ENCODE measurements around the gene FUNDC2.

The FUNDC2 gene

DNA sequence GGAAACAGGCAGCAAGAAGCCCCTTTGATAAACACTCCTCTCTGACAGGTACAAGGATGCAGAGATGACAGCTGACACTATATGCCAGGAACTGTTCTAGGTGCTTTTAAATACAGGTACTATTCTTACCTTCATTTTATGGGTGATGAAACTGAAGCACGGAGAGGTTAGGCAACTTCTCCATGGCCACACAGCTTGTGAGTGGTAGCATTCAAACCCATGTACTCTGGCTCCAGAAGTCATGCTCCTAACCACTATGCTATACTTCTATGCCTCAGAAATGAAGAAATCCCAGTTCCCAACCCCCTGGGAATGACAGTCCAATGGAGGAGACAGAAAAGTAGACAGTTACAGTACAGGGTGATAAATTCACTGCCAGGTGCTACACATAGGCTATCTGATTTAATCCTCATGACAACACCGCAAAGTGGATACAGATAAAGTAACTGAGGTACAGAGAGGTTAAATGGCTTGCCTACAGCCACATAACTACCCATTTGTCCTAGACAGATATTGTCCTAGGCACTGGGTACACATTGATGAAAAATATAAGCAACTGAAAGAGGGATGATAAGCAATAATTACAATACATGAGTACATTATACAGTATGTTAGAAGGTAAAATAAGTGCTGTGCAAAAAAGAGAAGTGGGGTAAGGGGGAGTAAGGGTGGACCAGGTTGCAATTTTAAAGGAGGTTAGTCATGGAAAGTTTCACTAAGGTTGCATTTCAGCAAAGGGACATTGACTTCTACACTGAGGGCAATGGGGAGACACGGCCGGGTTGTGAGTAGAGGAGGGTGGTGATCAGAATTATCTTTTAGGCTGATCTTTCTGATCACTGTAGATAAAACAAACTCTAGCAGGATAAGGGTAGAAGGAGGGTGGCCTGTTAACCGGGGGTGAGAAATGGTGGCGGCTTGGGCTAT, 2.5 kb upstream of the FUNDC2 start:
- no peak for DNase-seq (ENCODE audit: low read depth)

DNA sequence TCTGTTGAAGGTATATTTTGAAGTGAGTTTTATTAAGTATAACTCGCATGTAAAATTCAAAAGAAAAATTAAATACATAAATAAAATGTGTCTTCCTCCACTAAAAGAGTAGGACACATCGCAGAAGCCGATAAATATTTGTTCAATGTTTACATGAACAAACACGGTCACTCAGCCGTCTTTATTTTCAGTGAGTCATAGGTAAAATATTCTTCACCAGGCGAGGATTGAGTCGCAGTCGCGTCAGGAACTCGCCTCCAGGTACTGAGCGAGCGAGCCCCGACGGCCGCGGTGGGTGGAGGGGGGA, 271 bp upstream of the FUNDC2 start:
- DNase-seq (ENCODE audit: low read depth) = no peak

DNA sequence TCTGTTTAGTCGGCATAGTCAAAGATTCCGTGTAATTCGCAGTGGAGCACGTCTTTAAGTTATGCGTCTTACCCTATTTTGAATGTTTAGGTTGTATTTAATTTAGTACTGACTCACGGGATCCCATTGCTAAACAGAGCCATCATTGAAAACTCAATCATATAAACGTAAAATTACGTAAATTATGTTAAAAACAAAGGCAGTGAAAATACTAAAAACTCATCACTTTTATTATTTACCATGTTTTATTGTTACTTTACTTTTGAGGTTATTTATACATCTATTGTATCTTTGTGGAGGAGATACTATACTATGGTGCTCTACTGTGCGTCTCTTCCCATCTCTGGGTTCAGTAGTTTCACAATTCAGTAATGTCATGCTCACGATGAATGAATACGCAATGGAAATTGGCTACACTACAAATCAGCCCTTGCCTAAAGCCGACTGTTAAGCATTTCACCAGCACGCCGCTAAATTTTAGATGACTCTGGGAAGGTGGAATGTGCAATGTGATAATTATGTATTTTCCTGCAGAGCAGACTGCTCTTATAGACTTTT, 944 bp downstream of the FUNDC2 start:
- DNase-seq (ENCODE audit: low read depth) = no peak

DNA sequence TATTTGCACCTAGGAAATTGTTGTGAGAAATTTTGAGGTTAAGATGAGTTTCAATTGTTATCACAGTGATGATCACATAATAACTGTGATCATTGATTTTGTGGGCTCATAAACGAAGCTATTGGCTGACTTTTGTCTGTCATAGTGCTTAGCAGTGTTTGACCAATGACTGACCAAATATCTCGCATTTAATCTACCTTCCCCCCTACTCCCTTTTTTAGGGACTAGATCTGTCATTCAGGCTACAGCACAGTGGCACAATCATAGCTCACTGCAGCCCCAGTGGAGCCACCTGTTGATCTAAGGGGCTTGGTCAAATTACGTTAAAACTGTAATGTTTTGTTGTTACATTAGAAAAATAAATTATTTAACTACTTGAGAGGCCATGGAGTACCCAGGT, 1.5 kb downstream of the FUNDC2 start:
- DNase-seq (ENCODE audit: low read depth) = no peak

DNA sequence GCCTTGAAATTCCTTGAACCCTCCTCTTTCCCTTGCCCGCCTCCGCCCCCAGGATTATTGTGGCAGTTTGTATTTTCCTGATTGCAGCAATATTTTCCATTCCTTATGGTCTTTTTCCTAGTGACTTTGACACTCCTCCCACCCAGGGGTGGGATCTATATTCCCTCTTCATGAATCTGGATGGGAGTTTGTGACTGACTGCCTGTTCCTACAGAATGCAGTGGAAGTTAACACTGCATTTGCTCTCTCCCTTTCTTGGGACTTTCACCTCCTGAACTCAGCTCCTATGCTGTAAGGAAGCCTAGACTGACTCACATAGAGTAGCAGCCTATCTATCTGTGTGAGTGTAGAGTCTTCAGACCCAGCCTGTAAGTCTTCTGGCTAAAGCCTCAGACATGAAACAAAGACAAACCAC, 2.2 kb downstream of the FUNDC2 start:
- no peak for DNase-seq (ENCODE audit: low read depth)

DNA sequence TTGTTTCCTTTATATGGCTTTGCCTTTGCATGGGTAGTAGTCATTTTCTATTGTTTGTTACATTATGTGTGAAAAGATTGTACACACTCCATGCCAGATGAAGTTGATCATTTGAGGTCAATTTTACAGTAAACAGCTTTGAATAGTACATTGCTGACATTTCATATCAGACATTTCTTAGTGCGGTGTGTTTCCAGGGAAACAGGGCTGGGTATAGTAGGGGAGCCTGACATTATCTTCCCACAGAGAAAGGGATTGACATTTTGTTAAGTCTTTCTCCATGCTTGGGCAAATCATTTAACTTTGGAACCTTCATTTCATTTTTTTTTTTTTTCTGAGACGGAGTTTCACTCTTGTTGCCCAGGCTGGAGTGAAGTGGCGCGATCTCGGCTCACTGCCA, 5.0 kb downstream of the FUNDC2 start:
- DNase-seq (ENCODE audit: low read depth) = no peak

DNA sequence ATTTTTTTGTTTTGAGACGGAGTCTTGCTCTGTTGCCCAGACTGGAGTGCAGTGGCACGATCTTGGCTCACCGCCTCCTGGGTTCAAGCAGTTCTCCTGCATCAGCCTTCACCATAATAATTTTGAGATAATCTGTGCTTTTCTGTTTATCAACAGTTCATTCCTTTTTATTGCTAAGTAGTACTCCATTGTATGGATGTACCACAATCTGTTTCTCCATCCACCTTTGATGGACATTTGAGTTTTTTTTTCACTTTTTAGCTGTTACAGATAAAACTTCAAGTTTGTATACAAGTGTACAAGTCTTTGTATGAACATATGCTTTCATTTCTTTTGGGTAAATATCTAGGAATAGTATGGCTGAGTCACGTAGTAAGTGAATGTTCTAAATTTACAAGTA, 9.0 kb downstream of the FUNDC2 start:
- no peak for DNase-seq (ENCODE audit: low read depth)

DNA sequence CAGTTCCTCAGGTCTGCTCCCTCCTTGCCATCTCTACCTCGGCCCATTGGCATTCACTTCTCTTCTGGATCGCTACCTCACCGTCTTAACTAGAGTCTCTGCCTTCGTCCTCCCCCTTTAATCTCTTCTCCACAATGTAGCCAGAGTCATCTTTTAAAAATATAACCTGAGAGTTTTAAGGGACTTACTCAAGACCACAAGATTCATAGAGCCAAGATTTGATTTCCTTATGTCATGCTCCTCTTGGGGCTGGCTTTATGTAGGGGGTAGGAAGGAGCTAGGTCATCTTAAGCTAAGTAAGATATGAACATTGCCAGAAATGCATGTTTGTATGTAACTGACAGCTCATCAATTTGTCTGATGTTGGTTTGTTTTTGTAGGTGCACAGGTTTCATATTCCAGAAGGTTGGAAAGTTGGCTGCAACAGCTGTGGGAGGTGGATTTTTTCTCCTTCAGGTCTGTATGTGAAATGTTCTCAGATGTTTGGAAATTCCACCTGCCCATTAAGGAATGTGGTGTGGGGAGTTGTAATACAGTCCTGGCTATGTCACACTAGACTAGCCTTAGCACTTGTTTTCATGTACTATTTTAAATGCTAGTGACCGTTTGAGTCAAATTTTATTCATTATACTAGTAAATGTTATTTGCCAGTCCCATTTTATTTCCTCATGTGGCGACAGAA, 19.6 kb downstream of the FUNDC2 start:
- DNase-seq (ENCODE audit: low read depth) = no peak

DNA sequence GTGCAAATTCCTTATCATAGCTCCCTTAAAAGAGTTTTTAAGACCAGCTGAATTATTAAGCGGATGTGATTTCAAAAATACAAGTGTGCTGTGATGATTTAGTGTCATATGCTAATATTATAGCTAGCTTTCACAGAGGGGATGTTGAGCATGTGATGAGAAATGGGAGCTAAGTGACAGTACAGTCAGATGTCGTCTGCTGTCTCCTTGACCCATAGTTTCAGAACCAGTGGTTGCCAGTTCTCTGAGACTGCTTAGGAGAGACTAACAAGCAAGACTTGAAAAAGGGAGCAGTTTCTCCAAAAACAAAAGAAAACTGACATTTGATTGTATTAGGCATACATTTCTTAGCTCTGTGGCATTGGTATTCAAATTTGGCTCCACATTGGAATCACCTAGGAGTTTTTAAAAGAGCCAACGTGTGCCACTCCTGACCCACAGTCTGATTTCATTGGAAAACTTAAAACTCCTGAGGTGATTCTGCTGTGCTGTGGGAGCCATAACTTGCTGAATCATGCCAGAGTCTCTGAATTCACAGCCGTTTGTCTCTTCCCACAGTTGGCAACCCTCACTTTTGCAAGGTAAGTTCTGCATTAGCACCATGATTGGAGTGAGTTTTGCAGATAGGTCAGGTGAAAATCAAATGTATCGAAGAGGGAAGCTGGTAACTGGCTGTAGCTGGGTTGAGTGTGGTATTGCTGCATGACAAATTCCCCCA, 20.3 kb downstream of the FUNDC2 start:
- DNase-seq (ENCODE audit: low read depth) = no peak

DNA sequence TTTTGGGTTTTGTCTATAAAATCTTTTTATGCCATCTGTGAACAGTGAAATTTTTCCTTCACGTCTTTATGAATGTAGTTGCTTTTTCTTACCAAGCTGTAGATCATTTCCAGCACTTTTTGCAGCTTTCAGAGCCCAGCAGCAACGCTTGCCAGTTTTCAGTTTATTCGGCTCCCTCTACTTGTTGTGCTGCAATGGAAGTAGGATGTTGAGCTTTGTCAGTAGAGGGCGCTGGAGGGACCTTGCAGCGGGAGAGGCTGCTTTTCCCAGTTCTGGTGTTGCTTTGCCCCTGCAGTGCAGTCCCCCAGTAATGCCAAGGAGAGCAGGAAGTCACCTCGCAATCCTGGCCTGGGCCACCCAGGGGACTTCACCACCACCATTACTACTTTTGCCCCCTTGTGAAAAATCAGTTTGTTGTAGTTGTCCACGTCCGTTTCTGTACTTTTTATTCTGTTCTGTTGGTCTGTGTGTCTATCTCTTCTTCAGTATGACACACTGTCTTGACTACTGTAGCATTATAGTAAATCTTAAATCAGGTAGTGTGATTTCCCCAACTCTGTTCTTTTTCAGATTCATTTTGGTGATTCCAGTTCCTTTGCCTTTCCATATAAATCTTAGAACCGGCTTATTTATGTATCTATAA, 22.5 kb downstream of the FUNDC2 start:
- DNase-seq (ENCODE audit: low read depth) = no peak

DNA sequence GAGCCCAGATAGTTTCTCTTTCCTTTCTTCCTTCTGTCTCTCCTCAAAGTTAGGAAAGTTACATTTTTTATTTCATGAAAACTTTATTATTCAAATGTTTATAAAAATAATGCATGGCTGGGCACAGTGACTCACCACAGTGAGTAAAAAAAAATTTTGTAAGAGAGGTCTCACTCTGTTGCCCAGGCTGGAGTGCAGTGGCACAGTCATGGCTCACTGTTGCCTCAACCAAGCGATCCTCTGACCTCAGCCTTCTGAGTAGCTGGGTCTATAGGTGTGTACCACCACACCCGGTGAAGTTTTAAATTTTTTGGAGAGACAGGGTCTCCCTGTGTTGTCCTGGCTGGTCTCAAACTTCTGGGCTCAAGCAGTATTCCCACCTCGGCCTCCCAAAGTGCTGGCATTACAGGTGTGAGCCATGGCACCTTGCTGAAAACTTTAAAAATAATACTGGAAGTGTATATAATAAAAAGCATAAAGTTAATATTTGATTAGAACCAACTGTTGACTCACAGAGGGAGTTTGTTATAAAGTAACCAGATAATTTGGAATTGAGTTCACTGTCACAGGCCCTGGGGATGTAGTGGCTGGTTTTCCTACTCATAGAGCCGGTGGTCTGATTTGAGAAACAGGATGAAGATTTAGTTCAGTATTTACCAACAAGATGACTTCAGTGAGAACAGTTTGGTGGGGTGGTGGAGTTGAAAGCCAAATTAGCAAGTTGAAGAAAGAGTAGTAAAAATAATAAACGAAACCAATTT, 26.3 kb downstream of the FUNDC2 start:
- no peak for DNase-seq (ENCODE audit: low read depth)

DNA sequence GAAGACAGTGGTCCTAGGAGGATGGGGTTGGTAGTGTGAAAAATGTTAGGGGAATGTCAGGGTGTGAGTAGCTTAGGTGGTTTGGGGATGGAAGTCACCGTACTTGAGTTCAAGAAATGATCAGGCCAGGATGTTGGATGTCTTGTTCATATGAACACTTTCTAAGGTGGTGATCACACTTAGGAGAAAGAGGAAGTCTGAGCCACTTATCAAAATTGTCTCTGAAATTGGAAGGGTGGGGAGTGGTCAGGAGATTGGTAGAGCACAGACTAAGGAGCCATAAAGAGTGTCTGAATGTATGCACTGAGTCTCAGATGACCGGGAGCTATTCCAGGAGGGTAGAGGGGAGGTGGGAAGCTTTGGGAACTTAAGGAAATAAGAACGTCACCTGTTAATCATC, 27.0 kb downstream of the FUNDC2 start:
- DNase-seq (ENCODE audit: low read depth) = no peak

DNA sequence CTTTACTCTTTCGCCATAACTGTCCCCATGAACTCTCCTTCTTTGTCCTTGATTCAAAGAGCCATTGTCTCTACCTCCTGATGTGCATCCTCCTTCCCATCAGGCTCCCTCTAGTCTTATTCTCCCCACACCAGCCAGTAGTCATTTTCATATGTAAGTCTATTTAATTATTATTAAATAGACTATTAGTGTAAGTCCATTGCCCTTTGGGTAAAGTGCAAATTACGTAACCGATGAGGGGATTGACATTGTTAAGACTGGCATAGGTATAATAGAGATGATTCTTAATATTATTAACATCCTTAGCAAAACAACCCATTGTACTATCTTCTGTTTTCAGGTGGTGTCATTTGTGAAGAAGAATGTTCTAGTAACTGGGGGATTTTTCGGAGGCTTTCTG, 27.6 kb downstream of the FUNDC2 start:
- no peak for DNase-seq (ENCODE audit: low read depth)

DNA sequence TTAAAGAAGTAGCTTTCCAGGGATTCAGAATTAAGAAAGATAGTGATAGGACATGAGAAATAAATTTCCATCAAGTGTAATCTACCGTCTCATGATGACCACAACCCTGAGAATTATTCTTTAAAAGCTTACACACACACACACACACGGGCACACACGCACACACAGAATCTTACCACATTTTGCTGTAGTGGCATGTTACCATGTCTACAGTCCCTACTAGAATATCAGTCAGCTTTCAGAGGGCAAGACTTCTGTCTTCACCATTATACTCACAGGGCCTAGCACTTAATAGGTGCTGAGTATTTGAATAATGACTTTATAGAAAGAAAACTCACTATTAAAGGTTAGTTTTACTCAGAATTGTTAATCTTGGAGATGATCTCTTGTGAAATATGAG, 28.9 kb downstream of the FUNDC2 start:
- DNase-seq (ENCODE audit: low read depth) = no peak

DNA sequence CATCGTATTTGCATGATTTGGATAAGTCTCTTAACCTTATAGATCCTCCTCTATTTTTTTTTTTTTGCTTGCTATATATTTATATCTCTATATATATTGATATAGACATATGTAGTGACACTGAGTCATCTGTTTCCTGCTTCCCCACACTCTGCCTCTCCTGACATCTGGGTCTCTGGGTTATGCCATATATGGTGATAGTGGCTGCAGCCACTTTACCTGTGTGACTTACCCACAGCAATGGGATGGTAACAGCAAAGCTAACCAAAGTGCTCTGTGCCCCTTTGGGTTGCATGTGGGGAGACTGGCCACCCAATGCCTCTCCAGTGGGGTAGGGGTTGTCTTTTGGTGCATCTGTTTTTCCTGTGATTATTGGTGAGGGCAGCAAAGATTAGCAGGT, 29.8 kb downstream of the FUNDC2 start:
- DNase-seq (ENCODE audit: low read depth) = no peak

DNA sequence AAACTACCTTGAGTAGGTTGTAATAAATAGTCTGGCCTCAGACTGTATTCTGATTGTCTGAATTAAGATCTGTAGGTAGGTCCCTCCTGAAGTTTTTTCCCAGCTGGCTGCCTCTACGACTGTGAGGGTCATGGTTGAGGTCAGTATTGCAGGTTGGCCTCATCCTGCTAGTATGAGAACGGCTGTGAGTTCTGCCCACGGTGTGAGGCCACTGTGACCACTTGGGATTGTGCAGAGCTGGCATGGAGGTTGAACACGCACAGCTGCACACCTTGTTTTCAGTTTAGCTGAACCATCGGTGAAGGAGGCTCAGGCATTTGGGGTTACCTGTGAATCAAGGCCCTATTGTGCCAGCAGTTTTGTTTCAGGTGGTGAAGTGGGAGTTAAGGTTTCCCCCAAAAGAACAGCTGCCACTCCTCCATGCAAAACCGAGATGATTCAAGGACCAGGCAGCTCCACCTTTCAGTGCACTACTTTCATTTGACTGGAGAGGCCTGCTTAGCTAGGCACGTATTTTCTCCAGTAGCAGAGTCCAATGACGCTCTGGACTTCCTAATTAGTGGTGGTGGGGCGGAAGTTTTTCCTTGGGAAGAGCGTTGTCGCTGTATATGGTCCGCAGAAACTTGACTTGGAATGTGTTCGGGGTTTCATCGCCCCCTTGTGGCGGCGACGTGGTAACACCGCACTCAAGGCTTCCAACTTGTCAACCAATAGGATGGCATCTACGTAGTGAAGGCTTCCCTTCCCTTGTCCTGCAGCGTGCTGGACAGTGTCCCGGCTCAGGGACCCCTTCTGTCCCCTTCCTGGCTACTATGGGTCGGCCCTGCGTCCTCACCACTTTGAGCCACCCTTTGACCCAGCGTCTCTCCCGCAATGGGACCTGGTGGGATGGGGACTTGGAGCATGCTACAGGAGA, 30.5 kb downstream of the FUNDC2 start:
- no peak for DNase-seq (ENCODE audit: low read depth)

DNA sequence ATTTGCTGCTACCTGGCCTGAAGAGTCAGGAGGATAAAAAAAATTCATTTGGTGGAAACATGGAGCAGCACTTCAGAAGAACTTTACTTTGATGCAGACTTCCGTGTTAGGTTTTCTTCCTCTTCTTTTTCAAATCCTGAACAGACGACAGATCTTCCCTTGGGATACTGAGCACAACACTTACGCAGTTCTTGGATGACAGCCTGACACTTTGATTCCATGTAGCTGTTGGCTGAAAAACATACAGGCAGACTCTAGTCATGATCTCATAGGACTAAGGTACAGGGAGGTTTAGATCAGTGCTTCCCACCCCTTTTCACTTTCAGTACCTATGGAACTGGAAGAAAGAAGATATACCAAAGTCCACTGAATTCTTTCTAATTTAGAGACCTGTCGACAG, 35.1 kb downstream of the FUNDC2 start:
- no peak for DNase-seq (ENCODE audit: low read depth)

DNA sequence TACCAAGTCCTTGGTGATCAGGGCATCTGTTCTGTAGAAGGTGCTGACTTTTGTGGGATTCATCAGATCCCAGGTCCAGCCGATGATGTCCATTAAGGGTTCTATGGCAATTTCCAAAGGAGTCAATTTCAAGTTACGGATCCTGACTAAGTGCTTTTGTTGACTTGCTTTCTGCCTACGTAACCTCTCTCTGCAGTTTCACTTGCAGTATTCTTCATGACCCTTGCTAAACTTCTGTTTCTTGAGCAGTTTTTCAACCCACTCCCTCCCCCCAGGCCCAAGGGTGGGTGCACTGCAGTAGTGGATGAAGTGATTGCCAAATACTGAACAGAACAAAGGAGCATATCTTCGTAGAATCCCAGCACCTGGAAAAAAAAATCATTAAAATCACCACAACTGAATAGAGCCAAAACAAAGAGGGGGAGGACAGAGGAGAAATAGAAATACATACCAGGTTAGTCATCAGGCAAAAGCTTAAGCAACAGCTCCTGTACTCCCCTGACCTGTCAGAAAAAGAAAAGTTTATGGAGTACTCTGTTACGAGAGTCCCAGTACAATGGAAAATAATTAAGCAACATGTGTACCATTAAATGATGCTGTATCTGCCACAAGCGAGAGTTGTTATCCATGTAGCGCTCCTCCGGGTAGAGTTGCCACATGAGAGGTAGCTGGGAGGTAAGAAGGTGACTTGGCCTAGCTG, 38.5 kb downstream of the FUNDC2 start:
- DNase-seq (ENCODE audit: low read depth) = no peak

DNA sequence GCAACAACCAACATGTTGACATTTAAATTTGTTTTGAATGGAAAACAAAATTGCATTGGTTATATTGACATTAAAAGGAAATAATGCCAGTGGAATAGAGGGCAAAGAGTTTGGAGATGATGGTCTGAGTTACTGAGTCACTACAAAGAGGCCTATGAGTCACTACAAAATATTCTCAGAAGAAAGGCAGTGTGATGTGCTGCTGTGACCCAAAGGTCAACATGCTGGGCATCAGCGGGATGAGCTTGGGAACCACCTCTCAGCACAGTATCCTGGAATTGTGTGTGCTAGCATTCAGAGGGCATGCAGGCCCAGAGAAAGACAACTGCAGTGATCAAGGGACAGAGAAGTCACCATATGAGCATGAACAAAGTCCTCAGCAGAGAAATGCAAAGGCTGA, 41.5 kb downstream of the FUNDC2 start:
- DNase-seq (ENCODE audit: low read depth) = no peak

DNA sequence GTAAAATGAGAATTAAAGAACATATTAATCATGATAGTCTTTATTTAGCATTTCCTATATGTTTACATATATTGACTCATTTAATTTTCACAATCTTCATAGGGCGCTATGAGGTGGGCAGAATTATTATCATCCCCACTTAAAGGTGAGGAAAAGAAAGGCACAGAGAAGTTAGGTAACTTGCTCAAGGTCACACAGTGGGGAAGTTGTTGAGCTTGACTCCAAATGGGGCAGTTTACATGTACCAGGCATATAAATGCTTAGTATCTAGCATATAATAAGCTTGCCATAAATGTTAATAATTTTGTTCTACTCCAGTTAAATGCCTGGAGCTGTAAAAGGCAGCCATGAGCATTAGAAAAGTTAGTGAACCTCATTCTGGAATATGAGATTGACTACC, 42.8 kb downstream of the FUNDC2 start:
- DNase-seq (ENCODE audit: low read depth) = no peak

Data from CMK (cell line).